NCI-H146 (cell line): ENCODE measurements around the gene CPT1A.
A peak's percentile ranks its signal among the peaks of the same experiment; 100 is the strongest.

ENCODE experiments used
- DNase-seq: peaks from one replicate; lab custom pipeline; 2025; lab: John Stamatoyannopoulos, UW

Gene CPT1A

DNA sequence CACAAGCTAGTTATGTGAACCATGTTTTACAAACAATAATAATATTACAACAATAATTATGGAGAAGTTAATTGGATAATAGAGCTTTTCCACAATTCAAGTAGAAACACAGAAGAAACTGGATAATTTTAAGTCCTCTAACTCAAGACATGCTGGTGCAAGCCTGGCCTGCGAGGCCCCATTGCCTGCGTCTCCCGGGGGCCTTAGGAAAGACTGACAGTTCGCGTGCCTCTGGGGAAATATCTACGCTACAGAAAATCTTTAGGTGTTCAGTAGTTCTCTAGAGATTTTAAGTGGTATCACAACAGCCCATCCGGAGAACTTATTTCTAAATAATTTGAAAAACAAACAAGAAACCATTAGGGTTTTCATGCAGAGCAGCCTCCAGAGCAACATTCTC is 134.2 kb downstream of the CPT1A start:
- no peak for DNase-seq

DNA sequence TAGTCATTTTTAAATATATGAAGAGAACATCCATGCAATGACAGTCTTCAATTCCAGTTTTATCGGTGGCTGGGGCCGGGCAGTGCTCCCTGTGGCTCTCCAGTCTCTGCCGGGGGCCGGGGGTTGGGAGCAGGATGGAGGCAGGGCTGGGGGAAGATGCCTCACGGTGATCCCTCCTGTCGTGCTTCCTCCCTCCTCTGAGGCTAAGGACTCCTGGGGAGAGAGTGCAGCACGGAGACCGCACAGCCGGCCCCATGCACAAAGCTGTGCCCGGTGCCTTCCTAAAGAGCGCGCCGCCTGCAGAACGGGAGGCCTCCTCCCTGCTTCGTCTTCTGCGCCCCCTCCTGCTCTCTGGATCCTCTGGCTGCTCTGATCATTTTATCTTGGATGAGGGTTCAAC is 136.8 kb downstream of the CPT1A start:
- DNase-seq, result peak; percentile 56
